H9 (cell line): ENCODE measurements around the gene KLF6. TPM values are rescaled to one million over a fixed set of nuclear protein-coding genes. Genes with fewer than 3 reads are reported as not detected.

ENCODE experiments used
- DNase-seq: peaks from one replicate; pipeline ENCODE4 v3.0.0-alpha.2; 2017
- H2AFZ ChIP-seq: one replicate; pipeline ENCODE4 v1.6.1; 2013; ENCODE audit warnings: mild to moderate bottlenecking, low read length, control low read depth, moderate library complexity
- H2AK5ac ChIP-seq: 2 replicates; pipeline ENCODE4 v1.6.1; 2013; ENCODE audit warnings: low read length, control low read depth, mixed read lengths; ENCODE audit not compliant: insufficient read length
- H2BK120ac ChIP-seq: one replicate; pipeline ENCODE4 v1.6.1; 2013; ENCODE audit warnings: low read depth, mild to moderate bottlenecking, low read length, control low read depth, inconsistent platforms; ENCODE audit not compliant: poor library complexity, severe bottlenecking
- H2BK12ac ChIP-seq: 2 replicates; pipeline ENCODE4 v1.6.1; 2013; ENCODE audit warnings: low read length, control low read depth, mixed read lengths, low read depth; ENCODE audit not compliant: insufficient read length
- H2BK15ac ChIP-seq: 2 replicates; pipeline ENCODE4 v1.6.1; 2013; ENCODE audit warnings: low read depth, low read length, control low read depth
- H2BK20ac ChIP-seq: one replicate; pipeline ENCODE4 v1.6.1; 2013; ENCODE audit warnings: low read depth, mild to moderate bottlenecking, low read length, control low read depth, inconsistent platforms; ENCODE audit not compliant: poor library complexity, severe bottlenecking
- H2BK5ac ChIP-seq: 2 replicates; pipeline ENCODE4 v1.6.1; 2013; ENCODE audit warnings: low read length, control low read depth, mixed read lengths; ENCODE audit not compliant: insufficient read length
- H3K14ac ChIP-seq: 2 replicates; pipeline ENCODE4 v1.6.1; 2013; ENCODE audit warnings: low read length, control low read depth; ENCODE audit not compliant: insufficient read depth
- H3K18ac ChIP-seq: 2 replicates; pipeline ENCODE4 v1.6.1; 2013; ENCODE audit warnings: low read depth, mild to moderate bottlenecking, mixed read lengths, low read length, control low read depth; ENCODE audit not compliant: insufficient read length
- H3K23ac ChIP-seq: 2 replicates; pipeline ENCODE4 v1.6.1; 2013; ENCODE audit warnings: low read length, control low read depth, mixed read lengths, low read depth; ENCODE audit not compliant: insufficient read length
- H3K23me2 ChIP-seq: 2 replicates; pipeline ENCODE4 v1.6.1; 2013; ENCODE audit warnings: low read depth, mild to moderate bottlenecking, mixed read lengths, low read length, control low read depth; ENCODE audit not compliant: insufficient read length, poor library complexity, severe bottlenecking
- H3K27ac ChIP-seq: 2 replicates; pipeline ENCODE4 v1.5.1; 2013; ENCODE audit warnings: low read length, control low read depth, mixed read lengths, low read depth; ENCODE audit not compliant: insufficient read length
- H3K27me3 ChIP-seq: 2 replicates; pipeline ENCODE4 v1.6.1; 2013; ENCODE audit warnings: low read length, control low read depth, inconsistent platforms; ENCODE audit not compliant: insufficient read depth
- H3K4ac ChIP-seq: 2 replicates; pipeline ENCODE4 v1.6.1; 2013; ENCODE audit warnings: low read depth, mild to moderate bottlenecking, control low read depth, inconsistent platforms, low read length, moderate library complexity
- H3K4me1 ChIP-seq: 2 replicates; pipeline ENCODE4 v1.6.1; 2013; ENCODE audit warnings: low read length, control low read depth, inconsistent platforms; ENCODE audit not compliant: insufficient read depth
- H3K4me2 ChIP-seq: 2 replicates; pipeline ENCODE4 v1.6.1; 2013; ENCODE audit warnings: low read length, control low read depth, mixed read lengths; ENCODE audit not compliant: insufficient read length, insufficient read depth
- H3K56ac ChIP-seq: 2 replicates; pipeline ENCODE4 v1.6.1; 2013; ENCODE audit warnings: low read depth, mild to moderate bottlenecking, mixed read lengths, low read length, control low read depth; ENCODE audit not compliant: insufficient read length
- H3K79me1 ChIP-seq: 2 replicates; pipeline ENCODE4 v1.6.1; 2013; ENCODE audit warnings: low read depth, mild to moderate bottlenecking, moderate library complexity, low read length, control low read depth, inconsistent platforms; ENCODE audit not compliant: insufficient read depth, poor library complexity, severe bottlenecking
- H3K79me2 ChIP-seq: 2 replicates; pipeline ENCODE4 v1.6.1; 2013; ENCODE audit warnings: low read length, control low read depth, inconsistent platforms; ENCODE audit not compliant: insufficient read depth
- H3K9ac ChIP-seq: 2 replicates; pipeline ENCODE4 v1.6.1; 2013; ENCODE audit warnings: low read length, control low read depth, mixed read lengths; ENCODE audit not compliant: insufficient read length; ENCODE audit errors: extremely low read depth
- H3K9me3 ChIP-seq: one replicate; pipeline ENCODE4 v1.6.1; 2013; ENCODE audit warnings: low read depth, low read length, inconsistent platforms; ENCODE audit not compliant: control insufficient read depth
- H3T11ph ChIP-seq: one replicate; pipeline ENCODE4 v1.6.1; 2013; ENCODE audit warnings: mild to moderate bottlenecking, low read length, control low read depth, inconsistent platforms
- H4K20me1 ChIP-seq: one replicate; pipeline ENCODE4 v1.6.1; 2013; ENCODE audit not compliant: control insufficient read depth, insufficient read length, insufficient read depth
- H4K5ac ChIP-seq: 2 replicates; pipeline ENCODE4 v1.6.1; 2013; ENCODE audit warnings: low read depth, mild to moderate bottlenecking, mixed read lengths, low read length, control low read depth; ENCODE audit not compliant: insufficient read length
- H4K8ac ChIP-seq: replicated peaks from 2 replicates; pipeline ENCODE4 v1.6.1; 2013; ENCODE audit warnings: low read length, control low read depth, mixed read lengths, low read depth; ENCODE audit not compliant: insufficient read length
- H4K91ac ChIP-seq: 2 replicates; pipeline ENCODE4 v1.6.1; 2013; ENCODE audit warnings: low read depth, mild to moderate bottlenecking, moderate library complexity, mixed read lengths, low read length, control low read depth; ENCODE audit not compliant: insufficient read length
- H3K27ac Mint-ChIP-seq, 3 experiments: 2 replicates in 2 of 3; 3 replicates in 1 of 3; pipeline ENCODE4 v1.8.0; 2020 to 2021; ENCODE audit warnings: mixed read lengths in 3 of 3, mild to moderate bottlenecking in 1 of 3, moderate library complexity in 1 of 3
- H3K27me3 Mint-ChIP-seq: 2 replicates; pipeline ENCODE4 v1.8.0; 2021; ENCODE audit warnings: low read depth, mild to moderate bottlenecking, moderate library complexity, mixed read lengths
- H3K36me3 Mint-ChIP-seq, 3 experiments: 2 replicates in 2 of 3; 3 replicates in 1 of 3; pipeline ENCODE4 v1.8.0; 2020 to 2021; ENCODE audit warnings: low read depth in 3 of 3, mixed read lengths in 3 of 3; ENCODE audit not compliant: insufficient read depth in 1 of 3
- H3K4me1 Mint-ChIP-seq, 2 experiments: 2 replicates each; pipeline ENCODE4 v1.8.0; 2020; ENCODE audit warnings: mixed read lengths in 2 of 2
- H3K4me3 Mint-ChIP-seq, 2 experiments: 2 replicates in 1 of 2; 3 replicates in 1 of 2; pipeline ENCODE4 v1.8.0; 2020 to 2021; ENCODE audit warnings: mild to moderate bottlenecking in 2 of 2, mixed read lengths in 2 of 2, moderate library complexity in 1 of 2
- H3K9me3 Mint-ChIP-seq, 2 experiments: 2 replicates in 1 of 2; 3 replicates in 1 of 2; pipeline ENCODE4 v1.8.0; 2020; ENCODE audit warnings: mild to moderate bottlenecking in 2 of 2, mixed read lengths in 2 of 2, moderate library complexity in 1 of 2
- WGBS: extraction: QIAGEN DNeasy Blood & Tissue Kit; methylation state at CpG from one replicate; pipeline ENCODE4 v1.1.7; 2013; ENCODE audit warnings: missing lambda C conversion rate, low lambda C conversion rate, mixed read lengths; ENCODE audit not compliant: insufficient read length; ENCODE audit errors: extremely low coverage; 5-methylcytosine and 5-hydroxymethylcytosine counted together
- total RNA-seq: library from RNA; stranded (reverse); gene quantifications from 2 replicates; pipeline ENCODE4 v1.2.1, GENCODE V29; 2021
- TF ChIP-seq, protein P1 (sequence below): fragments of 200-600 bp; sonication (generic); conservative IDR thresholded peaks from 3 replicates; pipeline ENCODE4 v1.8.0; 2021; ENCODE audit warnings: antibody characterized with exemption, mild to moderate bottlenecking

KLF6 gene
- total RNA-seq, 1 experiment from 2014 or later, result 19.3 TPM

DNA sequence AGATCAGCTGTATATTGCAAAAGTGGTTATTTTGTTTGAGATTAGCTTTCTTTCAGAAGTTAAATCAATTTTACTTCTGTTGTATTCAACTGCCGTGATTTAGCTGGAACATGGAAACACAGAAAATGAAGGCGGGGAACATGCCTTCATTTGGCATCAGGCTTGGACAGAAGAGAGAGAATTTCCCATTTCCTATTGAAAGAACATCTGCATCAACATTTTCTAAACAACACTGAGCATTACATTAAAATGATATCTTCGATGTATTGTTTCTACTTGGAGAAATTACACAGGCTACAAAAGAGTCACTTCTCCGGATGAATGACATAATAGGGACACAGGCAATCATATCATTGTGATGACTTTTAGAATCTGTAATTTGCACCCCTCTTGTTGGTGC, 46.6 kb upstream of the KLF6 start:
- Histone ChIP-seq H2BK20ac (no peak overlapping the region), H3K79me1 (no peaks in the 10 kb centered on the region), H3K9me3 (no peaks in the 10 kb centered on the region), H4K91ac (no peak overlapping the region), H3K79me2 (no peaks in the 10 kb centered on the region), H3K9ac (no peak overlapping the region), H3K23me2 (no peaks in the 10 kb centered on the region), H3K23ac (no peak overlapping the region), H2AFZ (no peak overlapping the region), H2BK120ac (no peak overlapping the region), H2AK5ac (no peak overlapping the region), H3K4me1 (peaks cover 6% of the 10 kb centered on the region; the same call in 1 of the 2 replicates), H3K14ac (no peak overlapping the region), H4K5ac (no peak overlapping the region), H3K4me2 (no peak overlapping the region), H3K56ac (no peak overlapping the region), H3K4ac (no peak overlapping the region), H2BK12ac (no peak overlapping the region), H3T11ph (no peak overlapping the region), H3K27ac (no peak overlapping the region), H4K20me1 (no peaks in the 10 kb centered on the region), H3K18ac (no peak overlapping the region), H2BK15ac (no peak overlapping the region), H3K27me3 (no peaks in the 10 kb centered on the region), H2BK5ac (no peak overlapping the region), H4K8ac (no peak overlapping the region)
- H3K27me3 Mint-ChIP-seq, result no peaks in the 10 kb centered on the region
- no CpG with 5 or more reads among the region's 4 CpGs for WGBS
- no peak for DNase-seq
- no peak overlapping the region for H3K4me3 Mint-ChIP-seq
- H3K9me3 Mint-ChIP-seq, result peaks cover 0 to 3% of the 10 kb centered on the region in 2 experiments; a peak in 2 of 5 replicates
- peaks cover 46 to 56% of the 10 kb centered on the region in 2 experiments for H3K4me1 Mint-ChIP-seq
- no peak overlapping the region; a peak in 1 of 7 replicates for H3K27ac Mint-ChIP-seq
- TF ChIP-seq, protein P1, sequence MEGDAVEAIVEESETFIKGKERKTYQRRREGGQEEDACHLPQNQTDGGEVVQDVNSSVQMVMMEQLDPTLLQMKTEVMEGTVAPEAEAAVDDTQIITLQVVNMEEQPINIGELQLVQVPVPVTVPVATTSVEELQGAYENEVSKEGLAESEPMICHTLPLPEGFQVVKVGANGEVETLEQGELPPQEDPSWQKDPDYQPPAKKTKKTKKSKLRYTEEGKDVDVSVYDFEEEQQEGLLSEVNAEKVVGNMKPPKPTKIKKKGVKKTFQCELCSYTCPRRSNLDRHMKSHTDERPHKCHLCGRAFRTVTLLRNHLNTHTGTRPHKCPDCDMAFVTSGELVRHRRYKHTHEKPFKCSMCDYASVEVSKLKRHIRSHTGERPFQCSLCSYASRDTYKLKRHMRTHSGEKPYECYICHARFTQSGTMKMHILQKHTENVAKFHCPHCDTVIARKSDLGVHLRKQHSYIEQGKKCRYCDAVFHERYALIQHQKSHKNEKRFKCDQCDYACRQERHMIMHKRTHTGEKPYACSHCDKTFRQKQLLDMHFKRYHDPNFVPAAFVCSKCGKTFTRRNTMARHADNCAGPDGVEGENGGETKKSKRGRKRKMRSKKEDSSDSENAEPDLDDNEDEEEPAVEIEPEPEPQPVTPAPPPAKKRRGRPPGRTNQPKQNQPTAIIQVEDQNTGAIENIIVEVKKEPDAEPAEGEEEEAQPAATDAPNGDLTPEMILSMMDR, result no peak
- H3K36me3 Mint-ChIP-seq, result no peaks in the 10 kb centered on the region; a peak in 1 of 7 replicates
